ENCODE results near the gene CPED1.
"Not testable (repeated sequence)": the region's sequence is repeated elsewhere in the genome, so short reads cannot be mapped to it uniquely, and the experiment has no call there.

CPED1 gene

GRCh38 chr7:121020249-121020988 is 31.9 kb downstream of the CPED1 start:
- DNase-seq (ENCODE audit: low spot score) = no peak

- no peak for DNase-seq (ENCODE audit: low spot score)
Measured at GRCh38 chr7:121020989-121021969, 32.8 kb downstream of the CPED1 start.

DNA sequence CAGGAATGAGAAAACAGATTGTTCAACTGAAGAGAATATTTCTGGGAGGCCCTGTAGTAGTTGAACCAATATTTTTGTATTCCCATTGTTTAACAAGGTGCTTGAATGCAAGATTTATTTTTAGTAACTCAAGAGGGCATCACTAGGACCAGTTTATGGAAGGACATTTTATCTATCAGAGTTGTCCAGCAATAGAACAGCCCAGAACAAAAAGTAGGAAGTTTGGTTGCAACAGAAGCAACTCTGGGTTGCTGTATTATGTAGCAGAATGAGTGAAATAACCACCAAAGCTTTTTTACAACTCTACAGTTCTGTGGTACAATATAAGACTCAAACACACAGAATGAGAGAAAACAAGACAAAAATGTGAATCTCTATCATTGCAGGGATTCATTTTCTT is 34.7 kb downstream of the CPED1 start:
- no peak for DNase-seq (ENCODE audit: low spot score)

DNA sequence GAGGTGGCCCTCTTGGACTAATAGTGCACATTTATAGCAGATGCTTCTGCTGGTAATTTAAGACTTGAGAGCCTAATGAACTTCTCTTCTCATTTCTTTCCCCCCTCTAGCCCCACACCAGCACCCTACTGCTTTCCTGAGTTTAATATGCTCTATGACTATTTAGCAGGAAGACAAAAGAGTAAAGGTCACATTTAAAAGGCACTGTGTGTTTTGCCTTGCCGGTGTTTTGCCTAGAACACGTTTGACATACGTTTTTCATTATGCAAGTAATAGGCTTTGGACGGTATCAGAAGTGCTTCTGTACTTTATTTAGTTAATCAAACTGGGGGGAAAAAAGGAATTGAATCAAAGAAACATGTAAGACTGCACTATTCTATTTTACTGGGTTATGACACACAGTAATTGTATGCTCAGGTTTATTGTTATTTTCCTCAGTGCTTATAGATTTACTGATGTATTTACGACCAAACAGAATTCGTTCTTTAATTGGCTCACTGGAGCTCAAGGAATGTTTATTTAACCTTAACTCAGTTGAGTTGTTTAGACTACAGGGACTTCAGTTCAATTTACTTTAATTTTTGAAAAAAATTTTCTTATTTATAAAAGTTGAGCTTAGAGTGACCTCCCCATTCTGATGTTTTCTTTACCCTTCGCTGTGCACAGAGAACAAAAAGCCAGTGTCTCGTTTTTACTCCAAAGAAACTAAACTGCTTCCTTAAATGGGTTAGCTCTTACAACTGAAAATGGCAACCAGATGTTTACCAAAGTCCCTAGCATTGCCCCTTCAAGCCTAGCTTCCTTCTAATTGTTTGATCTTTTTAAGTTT is 35.4 kb downstream of the CPED1 start:
- DNase-seq (ENCODE audit: low spot score) = no peak

GRCh38 chr7:121024611-121025010 is 36.1 kb downstream of the CPED1 start:
- no peak for DNase-seq (ENCODE audit: low spot score)

DNA sequence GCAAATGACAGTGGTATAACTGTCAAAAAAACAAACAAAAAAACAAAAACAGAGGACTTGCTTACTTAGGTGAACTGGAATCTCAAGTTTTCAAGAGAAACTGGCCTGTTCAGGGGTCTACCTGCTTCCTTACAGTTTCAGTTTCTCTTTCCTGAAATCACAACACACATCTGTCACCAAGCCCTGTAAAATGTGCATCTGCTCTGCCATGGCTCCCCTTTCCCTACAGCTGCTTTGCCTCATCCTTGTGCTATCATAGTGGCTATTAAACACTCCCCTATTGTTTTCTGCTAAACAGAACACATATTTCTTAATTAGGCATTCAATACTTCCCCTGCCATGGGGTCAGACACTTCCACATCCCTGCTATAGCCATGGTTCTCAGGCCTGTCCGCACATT is 37.6 kb downstream of the CPED1 start:
- DNase-seq (ENCODE audit: low spot score) = no peak

DNA sequence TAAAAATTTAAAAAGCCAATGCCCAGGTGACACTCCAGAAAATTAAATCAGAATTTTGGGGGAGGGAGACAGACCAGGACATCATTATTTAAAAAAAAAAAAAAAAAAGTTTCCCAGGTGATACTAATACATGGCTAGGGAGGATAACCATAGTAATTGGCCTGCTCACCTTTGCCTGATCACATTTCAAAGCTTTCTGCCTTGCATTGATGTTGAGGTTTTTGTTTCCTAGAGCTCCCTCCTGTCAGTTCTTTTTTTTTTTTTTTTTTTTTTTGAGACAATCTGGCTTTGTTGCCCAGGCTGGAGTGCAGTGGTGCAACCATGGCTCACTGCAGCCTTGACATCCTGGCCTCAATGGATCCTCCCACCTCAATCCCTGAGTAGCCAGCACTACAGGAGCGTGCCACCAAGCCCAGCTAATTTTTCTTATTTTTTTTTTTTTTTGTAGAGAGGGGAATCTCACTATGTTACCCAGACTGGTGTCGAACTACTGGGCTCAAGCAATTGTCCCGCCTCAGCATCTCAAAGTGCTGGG is 38.1 kb downstream of the CPED1 start:
- no peak for DNase-seq (ENCODE audit: low spot score)

DNA sequence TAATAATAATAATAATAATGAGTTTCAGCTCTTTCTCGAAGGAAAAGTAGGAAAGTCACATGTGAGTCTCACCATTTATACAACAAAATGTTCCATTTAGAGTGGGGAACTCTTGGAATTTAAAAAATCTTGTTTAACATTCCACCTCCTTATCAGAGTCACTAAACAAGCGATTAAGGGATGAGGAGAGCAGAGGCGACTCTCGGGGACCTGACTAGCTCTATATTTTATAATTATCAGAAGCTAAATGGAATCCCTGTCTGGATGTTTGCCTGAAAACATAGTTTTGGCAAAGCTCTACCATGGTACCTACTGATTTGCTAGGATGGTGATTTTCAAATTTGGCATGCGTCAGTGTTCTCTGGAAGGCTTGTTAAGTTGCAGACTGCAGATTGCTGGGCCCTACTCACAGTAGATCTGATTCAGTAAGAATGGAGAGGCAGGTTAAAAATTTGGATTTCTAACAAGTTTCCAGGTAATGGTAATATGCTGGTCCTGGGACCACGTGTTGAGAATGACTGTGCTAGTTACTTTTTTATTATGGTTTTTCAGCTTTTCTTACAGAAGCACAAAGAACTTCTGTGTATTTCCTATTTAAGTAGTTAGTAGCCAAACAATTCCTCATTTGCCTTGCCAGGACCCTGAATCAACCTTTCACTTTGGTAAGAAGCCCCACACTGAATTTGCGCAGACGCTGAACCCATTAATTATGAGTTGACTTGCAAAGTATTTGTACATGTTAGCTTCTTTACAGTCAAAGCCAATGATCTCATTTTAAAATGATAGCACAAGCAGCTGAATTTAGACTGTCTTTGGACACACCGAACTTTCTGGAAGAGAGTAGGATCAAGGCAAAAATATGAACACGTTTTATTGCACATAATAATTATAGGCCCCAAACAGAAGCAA is 39.5 kb downstream of the CPED1 start:
- DNase-seq (ENCODE audit: low spot score) = no peak

DNA sequence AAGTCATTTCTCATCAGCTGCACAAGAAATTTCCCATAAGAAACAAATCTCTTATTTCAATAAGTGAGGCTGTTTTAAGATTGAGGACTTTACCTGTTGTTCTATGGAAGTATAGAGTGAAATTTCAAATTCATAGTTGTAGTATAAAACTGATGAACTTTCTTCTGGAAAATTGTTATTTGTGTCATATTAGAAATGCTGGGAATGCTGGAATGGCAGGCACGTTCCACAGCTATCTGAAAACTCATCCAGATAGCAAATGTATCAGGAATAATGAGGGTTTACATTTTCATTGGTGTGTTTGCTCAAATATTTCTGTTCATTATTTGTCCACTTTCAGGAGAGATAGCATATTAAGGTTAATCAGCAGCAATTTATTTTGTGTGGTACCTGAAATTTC is 40.8 kb downstream of the CPED1 start:
- no peak for DNase-seq (ENCODE audit: low spot score)

DNA sequence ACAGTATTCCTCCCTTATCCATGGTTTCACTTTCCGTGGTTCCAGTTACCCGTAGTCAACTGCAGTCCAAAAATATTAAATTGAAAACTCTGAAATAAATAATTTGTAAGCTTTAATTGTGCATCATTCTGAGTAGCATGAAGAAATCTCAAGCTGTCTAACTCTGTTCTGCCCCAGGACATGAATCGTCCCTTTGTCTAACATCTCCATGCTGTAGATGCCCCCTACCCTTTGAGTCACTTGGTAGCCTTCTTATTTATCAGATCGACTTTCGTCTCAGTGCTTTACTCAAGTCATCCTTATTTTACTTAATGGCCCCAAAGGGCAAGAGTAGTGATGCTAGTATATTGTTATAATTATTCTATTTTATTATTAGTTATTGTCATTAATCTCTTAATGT is 41.8 kb downstream of the CPED1 start:
- DNase-seq (ENCODE audit: low spot score) = no peak

GRCh38 chr7:121032645-121033460 is 44.3 kb downstream of the CPED1 start:
- DNase-seq (ENCODE audit: low spot score) = no peak

GRCh38 chr7:121034929-121035328 is 46.4 kb downstream of the CPED1 start:
- DNase-seq (ENCODE audit: low spot score) = no peak

DNA sequence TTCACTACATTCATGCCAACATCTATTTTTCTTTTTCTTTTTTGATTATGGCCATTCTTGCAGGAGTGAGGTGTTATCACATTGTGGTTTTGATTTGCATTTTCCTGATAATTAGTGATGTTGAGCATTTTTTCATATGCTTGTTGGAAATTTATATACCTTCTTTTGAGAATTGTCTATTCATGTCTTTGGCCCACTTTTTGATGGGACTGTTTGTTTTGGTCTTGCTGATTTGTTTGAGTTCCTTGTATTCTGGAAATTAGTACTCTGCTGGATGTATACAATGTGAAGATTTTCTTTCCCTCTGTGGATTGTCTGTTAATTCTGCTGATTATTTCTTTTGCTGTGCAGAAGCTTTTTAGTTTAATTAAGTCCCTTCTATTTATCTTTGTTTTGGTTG is 48.3 kb downstream of the CPED1 start:
- not testable (repeated sequence) for DNase-seq (ENCODE audit: low spot score)

DNA sequence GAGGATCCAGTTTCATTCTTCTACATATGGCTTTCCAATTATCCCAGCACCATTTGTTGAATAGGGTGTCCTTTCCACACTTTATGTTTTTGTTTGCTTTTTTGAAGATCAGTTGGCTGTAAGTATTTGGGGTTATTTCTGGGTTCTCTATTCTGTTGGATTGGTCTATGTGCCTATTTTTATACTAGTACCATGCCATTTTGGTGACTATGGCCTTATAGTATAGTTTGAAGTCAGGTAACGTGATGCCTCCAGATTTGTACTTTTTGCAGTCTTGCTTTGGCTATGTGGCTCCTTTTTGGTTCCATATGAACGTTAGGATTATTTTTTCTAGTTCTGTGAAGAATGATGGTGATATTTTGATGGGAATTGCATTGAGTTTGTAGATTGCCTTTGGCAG is 48.8 kb downstream of the CPED1 start:
- DNase-seq (ENCODE audit: low spot score) = not testable (repeated sequence)

DNA sequence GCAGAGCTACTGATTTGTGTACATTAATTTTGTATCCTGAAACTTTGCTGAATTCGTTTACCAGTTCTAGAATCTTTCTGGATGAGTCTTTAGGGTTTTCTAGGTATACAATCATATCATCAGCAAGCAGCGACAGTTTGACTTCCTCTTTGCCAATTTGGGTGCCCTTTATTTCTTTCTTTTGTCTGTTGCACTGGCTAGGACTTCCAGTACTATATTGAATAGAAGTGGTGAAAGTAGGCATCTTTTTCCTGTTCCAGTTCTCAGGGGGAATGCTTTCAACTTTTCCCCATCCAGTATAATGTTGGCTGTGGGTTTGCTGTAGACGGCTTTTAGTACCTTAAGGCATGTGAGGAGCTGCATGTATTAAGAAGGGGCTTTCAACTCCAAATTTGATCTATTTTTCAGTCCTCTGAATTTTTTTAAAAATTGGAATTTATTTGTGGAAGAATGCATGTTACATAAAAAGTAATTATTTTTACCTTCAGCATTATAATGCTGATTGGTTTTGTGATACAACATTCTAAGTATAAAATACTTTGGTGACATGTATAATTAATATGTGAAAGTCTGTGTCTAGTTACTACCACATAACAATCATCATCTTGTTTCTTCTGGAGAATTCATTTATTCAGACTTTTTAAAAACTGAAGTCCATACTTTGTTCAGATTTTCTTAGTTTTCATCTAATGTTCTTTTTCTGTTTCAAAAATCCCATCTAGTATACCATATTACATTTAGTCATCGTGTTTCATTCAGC is 49.6 kb downstream of the CPED1 start:
- DNase-seq (ENCODE audit: low spot score) = no peak

- no peak for DNase-seq (ENCODE audit: low spot score)
Measured at GRCh38 chr7:121038717-121039509, 50.4 kb downstream of the CPED1 start.

GRCh38 chr7:121039510-121039822 is 51.0 kb downstream of the CPED1 start:
- DNase-seq (ENCODE audit: low spot score) = no peak

- DNase-seq (ENCODE audit: low spot score) = no peak
Measured at GRCh38 chr7:121039994-121040393, 51.5 kb downstream of the CPED1 start.

Measured in iPS-NIHi11 (cell line).